Left lobe of liver (tissue), 2 donors: ENCODE results near the gene DNAJB1. TPM values are rescaled to one million over a fixed set of nuclear protein-coding genes. Genes with fewer than 3 reads are reported as not detected.
"Not testable (repeated sequence)": the region's sequence is repeated elsewhere in the genome, so short reads cannot be mapped to it uniquely, and the experiment has no call there.

Experiments
- ATAC-seq: fragments of 200-7000 bp; cut with Tn5 transposase; one replicate; pipeline ENCODE4 v1.9.1; 2020; ENCODE audit warnings: mild to moderate bottlenecking, moderate library complexity
- DNase-seq: peaks from one replicate; pipeline ENCODE4 v3.0.0-alpha.2; 2020; ENCODE audit warnings: low spot score
- total RNA-seq: library from RNA; stranded (reverse); gene quantifications from one replicate; pipeline ENCODE4 v1.2.1, GENCODE V29; 2021
- donor health status: DM: no; HTN: no; CAD: no; lungs with moderate emphysema.
- donor health status: DM: no; HTN: yes; CAD: no.

The DNAJB1 gene
- 70.7 TPM for total RNA-seq

- ATAC-seq (peak; percentile 73), DNase-seq (peak; percentile 91)
These were observed at the start of gene DNAJB1 for GRCh38 chr19:14517840-14518505. Gene DNAJB1 (minus strand): TSS chr19:14518397. CDS start chr19:14518349, 48 bp downstream.

- no peak for ATAC-seq
- DNase-seq = no peak
These were observed 48.9 kb upstream of the DNAJB1 start for GRCh38 chr19:14567079-14567478.

GRCh38 chr19:14566712-14567077 lies 48.5 kb upstream of the DNAJB1 start:
- DNase-seq (no peak), ATAC-seq (no peak)

- no peak for ATAC-seq
- DNase-seq = no peak
These were observed 47.8 kb upstream of the DNAJB1 start for GRCh38 chr19:14565765-14566711.

GRCh38 chr19:14565298-14565679 lies 47.1 kb upstream of the DNAJB1 start:
- no peak for ATAC-seq

GRCh38 chr19:14564652-14565297 lies 46.6 kb upstream of the DNAJB1 start:
- not testable (repeated sequence) for DNase-seq, ATAC-seq

More at GRCh38 chr19:14565298-14565679, 47.1 kb upstream of the DNAJB1 start:
- DNase-seq = no peak

- peak; percentile 7 for ATAC-seq
- no peak for DNase-seq
These were observed 45.9 kb upstream of the DNAJB1 start for GRCh38 chr19:14563989-14564651.

GRCh38 chr19:14563590-14563926 lies 45.4 kb upstream of the DNAJB1 start:
- no peak for DNase-seq

GRCh38 chr19:14562660-14563589 lies 44.7 kb upstream of the DNAJB1 start:
- no peak for DNase-seq
- ATAC-seq = no peak

More at GRCh38 chr19:14563590-14563926, 45.4 kb upstream of the DNAJB1 start:
- ATAC-seq = no peak

GRCh38 chr19:14561847-14562351 lies 43.7 kb upstream of the DNAJB1 start:
- peak; percentile 67 for ATAC-seq
- DNase-seq = peak; percentile 55

- DNase-seq = no peak
- no peak for ATAC-seq
These were observed 43.1 kb upstream of the DNAJB1 start for GRCh38 chr19:14561249-14561648.

- ATAC-seq = no peak
- DNase-seq = no peak
These were observed 42.5 kb upstream of the DNAJB1 start for GRCh38 chr19:14560776-14561108.

GRCh38 chr19:14559916-14560775 lies 41.9 kb upstream of the DNAJB1 start:
- ATAC-seq (peak; percentile 24), DNase-seq (no peak)

GRCh38 chr19:14558370-14559066 lies 40.3 kb upstream of the DNAJB1 start:
- ATAC-seq (no peak), DNase-seq (no peak)

GRCh38 chr19:14556662-14557188 lies 38.5 kb upstream of the DNAJB1 start:
- peak; percentile 81 for ATAC-seq

GRCh38 chr19:14555918-14556661 lies 37.9 kb upstream of the DNAJB1 start:
- ATAC-seq (no peak), DNase-seq (no peak)

More at GRCh38 chr19:14556662-14557188, 38.5 kb upstream of the DNAJB1 start:
- peak; percentile 81 for DNase-seq

- ATAC-seq (peak; percentile 79), DNase-seq (peak; percentile 83)
These were observed 36.2 kb upstream of the DNAJB1 start for GRCh38 chr19:14554382-14554812.
